Stomach smooth muscle (tissue), 2 donors: ENCODE data around the gene ASPRV1.

Experiments
- H3K27ac ChIP-seq: one replicate; pipeline ENCODE4 v1.7.0; 2013; ENCODE audit warnings: mild to moderate bottlenecking, low read length, inconsistent platforms
- H3K27me3 ChIP-seq, 2 donors: one replicate each; pipeline ENCODE4 v1.7.0; 2013; ENCODE audit warnings: low read length in 2 of 2; ENCODE audit not compliant: insufficient read depth in 2 of 2, control insufficient read depth in 1 of 2
- H3K36me3 ChIP-seq, 2 donors: one replicate each; pipeline ENCODE4 v1.7.0; 2013; ENCODE audit warnings: low read length in 2 of 2; ENCODE audit not compliant: control insufficient read depth in 2 of 2, insufficient read depth in 2 of 2
- H3K4me1 ChIP-seq: one replicate; pipeline ENCODE4 v1.7.0; 2013; ENCODE audit warnings: low read length; ENCODE audit not compliant: control insufficient read depth, insufficient read depth
- H3K4me3 ChIP-seq, 2 donors: one replicate each; pipeline ENCODE4 v1.7.0; 2013; ENCODE audit warnings: low read length in 2 of 2
- H3K9ac ChIP-seq, 2 donors: one replicate each; pipeline ENCODE4 v1.7.0; 2013; ENCODE audit warnings: low read length in 2 of 2, mild to moderate bottlenecking in 1 of 2
- H3K9me3 ChIP-seq, 2 donors: one replicate each; pipeline ENCODE4 v1.7.0; 2013; ENCODE audit warnings: low read length in 2 of 2; ENCODE audit not compliant: control insufficient read depth in 2 of 2
- donor health status: healthy.
- donor health status: Pancreatic carcinoma.

ASPRV1 gene

DNA sequence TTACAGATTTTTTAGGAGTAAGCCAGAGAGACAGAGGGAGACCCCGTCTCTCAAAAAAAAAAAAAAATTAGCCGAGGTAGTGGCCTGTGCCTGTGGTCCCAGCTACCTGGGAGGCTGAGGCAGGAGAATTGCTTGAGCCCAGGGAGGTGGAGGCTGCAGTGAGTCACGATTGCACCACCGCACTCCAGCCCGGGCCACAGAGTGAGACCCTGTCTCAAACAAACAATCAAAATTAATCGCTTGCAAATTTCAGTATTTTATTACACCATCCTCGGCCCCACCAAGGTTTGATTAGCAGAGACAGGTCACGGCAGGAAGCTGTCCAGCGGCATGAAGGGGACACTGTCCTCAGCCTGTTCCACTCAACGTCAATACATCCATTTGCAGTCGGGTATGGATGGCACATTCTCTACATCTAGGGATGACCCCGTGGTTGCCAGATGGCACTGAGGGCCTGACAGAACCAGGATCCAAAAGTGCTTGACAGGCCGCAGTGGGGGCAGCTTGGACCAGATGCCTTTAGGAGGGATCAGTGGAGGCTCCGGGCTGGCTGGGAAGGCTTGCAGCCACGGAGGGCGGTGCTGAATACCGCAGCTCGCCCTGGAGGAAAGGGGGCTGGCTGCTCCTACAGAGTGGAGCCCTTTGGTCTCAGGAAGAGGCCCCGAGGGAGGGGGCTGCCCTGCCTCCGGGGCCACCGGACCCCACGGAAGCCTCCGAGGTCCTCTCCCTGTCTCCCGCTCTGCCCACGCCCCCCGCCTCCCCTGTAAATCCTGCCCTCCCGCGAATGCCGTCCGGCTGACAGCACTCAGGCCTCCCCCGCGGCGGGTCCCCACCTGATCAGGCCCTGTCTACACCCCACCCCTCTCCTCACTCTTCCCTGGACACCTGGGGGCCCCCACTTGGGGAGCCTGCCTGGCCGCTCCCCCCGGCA is 13.1 kb downstream of the ASPRV1 start:
- peaks cover 2% of the 10 kb centered on the region for H3K4me1 ChIP-seq
- peaks cover 4% of the 10 kb centered on the region in 2 donors for H3K36me3 ChIP-seq
- no peak overlapping the region for H3K27ac ChIP-seq
- peaks cover 0 to 3% of the 10 kb centered on the region in 2 donors for H3K27me3 ChIP-seq
- H3K4me3 ChIP-seq: no peak overlapping the region
- no peak overlapping the region for H3K9ac ChIP-seq
- H3K9me3 ChIP-seq: no peaks in the 10 kb centered on the region

DNA sequence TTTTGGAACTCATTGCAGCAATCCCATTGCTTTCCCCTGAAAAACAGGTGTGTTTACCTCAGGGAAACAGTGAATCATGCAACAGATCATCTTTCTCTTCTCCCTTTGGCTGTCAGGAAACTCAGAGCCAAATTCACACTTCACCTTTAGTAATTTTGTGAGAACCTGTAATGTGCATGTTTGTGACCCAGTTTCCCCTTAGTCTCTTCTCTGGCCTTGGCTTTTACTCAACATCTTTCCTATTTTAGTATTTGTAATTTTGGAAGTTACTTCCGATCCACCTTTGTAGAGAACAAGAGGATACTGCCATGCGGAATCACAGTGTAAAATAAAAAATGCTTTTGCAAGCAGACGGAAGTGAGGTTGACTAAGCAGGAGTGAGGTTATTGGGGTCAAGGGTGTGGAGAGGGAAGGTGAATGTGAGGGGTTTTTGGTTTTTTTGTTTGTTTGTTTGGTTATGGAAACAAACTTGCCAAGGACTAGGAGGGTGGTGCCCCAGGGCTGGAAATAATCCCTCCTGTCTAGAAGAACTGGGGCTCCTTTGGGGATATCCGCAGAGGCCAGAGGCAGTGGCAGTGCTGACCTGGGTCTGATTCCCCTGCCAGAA is 14.0 kb downstream of the ASPRV1 start:
- Histone ChIP-seq H3K4me3 (no peak overlapping the region), H3K27ac (no peak overlapping the region), H3K27me3 (peaks cover 0 to 3% of the 10 kb centered on the region in 2 donors), H3K36me3 (peaks cover 6 to 9% of the 10 kb centered on the region in 2 donors), H3K9me3 (no peaks in the 10 kb centered on the region), H3K4me1 (peaks cover 2% of the 10 kb centered on the region), H3K9ac (no peak overlapping the region)

DNA sequence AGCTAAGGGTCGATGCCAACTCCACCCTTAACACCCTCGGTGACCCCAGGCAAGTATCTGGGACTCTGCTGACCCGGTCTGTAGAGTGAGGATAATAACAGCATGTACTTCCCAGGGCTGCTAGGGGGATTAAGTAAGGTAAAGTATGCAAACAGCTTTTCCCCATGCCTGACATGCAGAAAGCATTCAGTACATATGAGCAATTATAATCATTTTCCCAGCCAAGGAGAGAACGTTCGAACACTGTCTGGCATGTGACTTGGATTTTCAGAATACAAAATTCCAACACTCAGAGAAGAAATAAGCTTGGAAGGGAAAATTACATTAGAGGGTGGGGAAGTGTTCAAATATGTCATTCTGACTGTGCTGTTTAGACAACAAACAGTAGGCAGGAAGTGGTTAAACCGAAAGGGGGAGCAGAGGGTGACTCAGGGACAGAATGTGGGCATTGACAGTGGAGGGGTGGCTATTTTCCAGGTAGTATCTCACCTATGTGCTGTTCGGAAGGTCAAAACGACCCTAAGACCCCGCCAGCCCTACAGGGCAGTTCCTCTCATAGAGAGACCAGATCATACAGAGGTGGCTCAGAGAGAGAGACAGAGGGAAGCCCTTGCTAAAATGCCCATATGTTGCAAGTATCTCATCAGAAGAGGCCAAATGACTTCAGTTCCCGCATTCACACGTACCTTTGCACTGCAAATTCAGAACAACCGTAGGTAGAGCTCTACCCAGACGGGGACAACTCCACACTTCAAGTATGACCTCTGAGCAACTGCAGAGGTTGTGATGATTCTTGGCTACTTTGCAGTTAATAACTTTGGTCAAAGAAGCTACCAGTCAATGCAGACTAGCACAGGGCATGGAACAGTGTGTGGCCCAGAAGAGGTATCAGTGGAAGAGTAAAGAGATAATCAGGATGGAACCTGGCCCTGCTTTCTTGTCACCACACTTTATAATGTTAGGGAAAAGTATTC is 14.8 kb downstream of the ASPRV1 start:
- peaks cover 12 to 14% of the 10 kb centered on the region in 2 donors for H3K36me3 ChIP-seq
- peaks cover 2% of the 10 kb centered on the region for H3K4me1 ChIP-seq
- H3K9me3 ChIP-seq: no peaks in the 10 kb centered on the region
- no peak overlapping the region for H3K27ac ChIP-seq
- peaks cover 0 to 3% of the 10 kb centered on the region in 2 donors for H3K27me3 ChIP-seq
- no peak overlapping the region for H3K4me3 ChIP-seq
- no peak overlapping the region for H3K9ac ChIP-seq

DNA sequence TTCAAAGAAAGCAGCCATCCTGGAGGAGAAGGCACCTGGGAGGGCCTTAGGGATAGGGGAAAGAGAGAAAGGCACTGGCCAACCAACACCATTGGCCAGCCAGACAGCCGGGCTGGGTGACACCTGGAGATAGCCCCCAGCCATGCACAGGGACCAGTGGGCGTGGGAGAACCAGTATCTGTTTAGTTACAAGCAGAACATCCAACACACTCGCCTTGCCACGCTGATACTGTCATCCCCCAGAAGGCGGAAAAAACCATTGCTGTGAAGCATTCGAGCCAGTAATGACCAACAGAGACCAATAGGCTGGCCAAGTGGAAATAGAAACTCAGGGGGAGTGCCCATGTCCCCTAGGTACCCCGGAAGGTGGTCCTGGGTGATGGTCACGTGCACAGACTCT is 15.5 kb downstream of the ASPRV1 start:
- Histone ChIP-seq H3K27ac (no peak overlapping the region), H3K4me1 (peaks cover 2% of the 10 kb centered on the region), H3K36me3 (peaks cover 12 to 18% of the 10 kb centered on the region in 2 donors), H3K27me3 (peaks cover 0 to 3% of the 10 kb centered on the region in 2 donors), H3K9ac (no peak overlapping the region), H3K4me3 (no peak overlapping the region), H3K9me3 (no peaks in the 10 kb centered on the region)

DNA sequence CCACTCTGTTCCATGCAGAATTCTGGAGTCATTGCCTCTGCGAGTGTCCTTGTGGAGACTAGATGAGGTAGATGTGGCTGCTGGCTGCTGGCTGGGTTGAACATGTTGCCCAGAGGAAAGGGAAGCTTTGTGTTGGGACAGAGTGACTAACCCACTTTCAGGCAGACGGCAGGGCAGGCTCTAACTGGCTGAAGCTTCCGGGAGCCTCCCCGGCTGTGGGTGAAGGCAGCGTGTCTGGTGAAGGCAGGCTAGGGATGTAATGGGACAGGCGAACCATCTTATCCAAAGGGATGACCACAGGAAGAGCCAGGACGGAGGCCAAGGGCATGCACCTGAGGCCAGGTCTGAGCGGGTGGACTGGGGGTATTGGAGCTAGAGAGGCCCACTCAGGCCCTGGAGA is 16.0 kb downstream of the ASPRV1 start:
- H3K27me3 ChIP-seq: peaks cover 0 to 3% of the 10 kb centered on the region in 2 donors
- no peak overlapping the region for H3K27ac ChIP-seq
- H3K4me1 ChIP-seq: peaks cover 2% of the 10 kb centered on the region
- peaks cover 16 to 18% of the 10 kb centered on the region in 2 donors for H3K36me3 ChIP-seq
- no peaks in the 10 kb centered on the region for H3K9me3 ChIP-seq
- no peak overlapping the region for H3K4me3 ChIP-seq
- no peak overlapping the region for H3K9ac ChIP-seq

DNA sequence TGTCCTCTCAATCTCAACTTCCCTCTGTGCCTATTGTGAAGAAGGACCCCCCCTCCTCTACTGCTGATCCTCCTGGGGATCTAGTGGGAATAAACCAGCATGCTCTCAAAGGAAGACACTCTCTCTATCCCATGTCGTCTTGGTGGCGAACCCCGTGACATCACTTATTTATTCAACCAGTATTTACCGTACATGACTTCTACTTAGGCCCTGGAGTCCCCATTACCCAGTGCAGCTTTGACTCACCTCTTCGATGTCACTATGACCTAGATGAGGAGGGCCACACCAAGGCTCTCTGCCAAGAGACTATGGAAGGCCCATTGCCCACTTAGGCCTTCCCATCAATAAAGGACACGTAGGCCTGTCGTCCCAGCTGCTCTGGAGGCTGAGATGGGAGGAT is 16.7 kb downstream of the ASPRV1 start:
- Histone ChIP-seq H3K4me3 (no peak overlapping the region), H3K27me3 (peaks cover 0 to 3% of the 10 kb centered on the region in 2 donors), H3K27ac (no peak overlapping the region), H3K9ac (no peak overlapping the region), H3K36me3 (peaks cover 20% of the 10 kb centered on the region in 2 donors), H3K4me1 (peaks cover 2% of the 10 kb centered on the region), H3K9me3 (no peaks in the 10 kb centered on the region)

DNA sequence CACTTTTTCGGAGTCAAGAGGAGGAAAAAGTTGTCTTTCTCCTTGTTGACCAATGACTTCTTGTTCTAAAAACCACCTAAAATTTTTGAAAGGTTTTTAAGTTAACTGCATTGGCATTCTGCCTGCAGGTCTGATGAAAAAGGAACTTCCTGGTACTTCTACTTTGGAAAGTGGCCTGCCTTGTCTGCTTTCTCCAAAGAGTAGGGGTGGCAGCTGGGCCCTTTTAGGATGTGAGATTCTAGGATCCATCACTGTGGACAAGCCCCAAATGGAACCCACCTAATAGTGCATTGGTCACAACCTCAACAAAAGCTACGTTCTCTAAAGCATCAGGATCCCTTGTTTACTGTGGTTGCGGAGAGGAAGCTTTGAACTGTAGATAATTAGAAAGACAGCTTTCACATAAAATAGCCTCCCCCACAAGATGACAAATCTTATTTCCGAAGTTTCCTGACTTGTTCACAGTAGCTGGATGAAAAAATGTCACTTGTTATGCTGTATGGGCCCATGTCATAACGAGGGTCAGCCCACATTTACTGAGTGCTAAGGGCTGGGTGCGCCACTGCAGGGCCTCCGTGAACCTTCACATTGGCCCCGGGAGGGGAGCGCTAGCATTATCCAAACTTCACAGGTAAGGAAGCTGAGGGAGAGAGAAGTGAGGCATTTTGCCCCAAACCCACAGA is 17.4 kb downstream of the ASPRV1 start:
- Histone ChIP-seq H3K9ac (no peak overlapping the region), H3K27ac (no peak overlapping the region), H3K4me1 (peaks cover 2% of the 10 kb centered on the region), H3K9me3 (no peaks in the 10 kb centered on the region), H3K4me3 (no peak overlapping the region), H3K36me3 (peaks cover 22 to 24% of the 10 kb centered on the region in 2 donors), H3K27me3 (peaks cover 0 to 2% of the 10 kb centered on the region in 2 donors)

DNA sequence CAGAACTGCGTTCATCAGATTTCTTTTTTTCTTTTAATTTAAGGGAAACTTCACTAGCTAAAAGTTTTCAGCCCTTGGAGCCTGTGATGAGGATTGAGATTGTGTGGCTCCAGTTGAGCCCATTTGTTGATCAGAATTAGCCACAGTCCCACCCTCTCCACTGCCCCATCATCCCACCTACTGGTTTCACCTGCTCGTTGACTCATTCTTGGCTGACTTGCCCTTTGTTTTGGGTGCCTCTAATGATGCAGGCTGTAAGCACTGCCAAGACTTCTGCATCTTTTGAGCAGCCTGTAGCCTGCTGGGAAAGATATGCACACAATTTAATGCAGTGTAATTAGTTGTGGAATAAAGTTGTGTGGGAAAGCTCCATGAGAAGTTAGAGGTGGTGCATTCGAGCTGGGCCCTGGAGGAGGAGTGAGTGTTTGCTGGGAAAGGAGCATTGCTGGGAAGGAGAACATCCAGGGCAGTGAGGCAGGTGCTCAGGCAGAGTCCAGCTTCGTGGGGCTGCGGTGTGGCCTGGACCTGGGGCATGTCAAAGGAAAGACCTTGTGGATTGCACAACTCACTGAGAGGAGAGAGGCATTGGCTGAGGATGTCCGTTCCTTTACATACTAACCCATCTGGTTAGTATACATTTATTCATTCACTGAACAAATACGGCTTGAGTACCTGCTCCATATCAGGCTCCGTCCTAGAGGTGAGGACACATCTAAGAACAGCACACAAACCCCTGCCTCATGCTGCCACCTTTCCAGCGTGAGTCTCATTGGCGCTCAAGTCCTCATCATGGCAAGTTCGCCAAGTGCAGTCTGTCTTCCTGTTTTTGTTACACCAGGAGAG is 18.2 kb downstream of the ASPRV1 start:
- no peak overlapping the region for H3K4me3 ChIP-seq
- no peaks in the 10 kb centered on the region for H3K9me3 ChIP-seq
- H3K9ac ChIP-seq: no peak overlapping the region
- H3K27ac ChIP-seq: no peak overlapping the region
- H3K36me3 ChIP-seq: peaks cover 30 to 32% of the 10 kb centered on the region in 2 donors
- H3K27me3 ChIP-seq: no peaks in the 10 kb centered on the region
- no peaks in the 10 kb centered on the region for H3K4me1 ChIP-seq

DNA sequence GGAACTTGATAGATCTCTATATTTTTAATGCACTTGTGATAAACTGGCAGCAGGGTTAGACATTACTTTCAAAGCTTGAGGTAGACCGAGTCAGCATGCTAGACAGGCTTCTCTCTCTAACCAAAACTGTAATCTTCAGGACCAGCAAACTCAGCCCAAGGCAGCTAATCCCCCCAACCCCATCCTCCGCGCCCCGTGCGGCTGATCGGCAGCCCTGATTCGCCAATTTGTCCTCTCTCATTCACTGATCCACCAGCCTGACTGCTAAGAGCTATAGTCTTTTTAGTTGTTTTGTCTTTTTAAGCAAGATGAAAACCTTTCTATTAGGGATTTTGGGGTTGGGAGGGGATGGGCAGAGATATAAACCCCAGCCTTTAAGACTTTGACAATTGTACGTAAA is 20.7 kb downstream of the ASPRV1 start:
- H3K27ac ChIP-seq: no peak overlapping the region
- H3K36me3 ChIP-seq: peaks cover 51 to 53% of the 10 kb centered on the region in 2 donors
- H3K27me3 ChIP-seq: no peaks in the 10 kb centered on the region
- no peak overlapping the region for H3K9ac ChIP-seq
- no peak overlapping the region for H3K4me3 ChIP-seq
- no peaks in the 10 kb centered on the region for H3K4me1 ChIP-seq
- H3K9me3 ChIP-seq: no peaks in the 10 kb centered on the region
